SK-N-SH (cell line): ENCODE data around the gene FAM204A. TPM values are rescaled to one million over a fixed set of nuclear protein-coding genes. Genes with fewer than 3 reads are reported as not detected.

Source experiments
- CTCF ChIA-PET: fragments of 300-600, 350-600 bp; formaldehyde crosslinking; extraction: SDS; loops from one replicate; lab custom pipeline; 2021; lab: Yijun Ruan, JAX
- POLR2A ChIA-PET: fragments of 350-600 bp; sonication (Branson Sonifier 250); formaldehyde crosslinking; extraction: SDS; loops from one replicate; lab custom pipeline; 2020; ENCODE audit warnings: antibody characterized with exemption, inconsistent platforms; lab: Yijun Ruan, JAX
- DNase-seq: peaks from one replicate; pipeline ENCODE4 v3.0.0; 2012
- H2AFZ ChIP-seq: fragments of 200-600 bp; sonication (generic); 2 replicates; pipeline ENCODE4 v1.8.1; 2016; ENCODE audit warnings: antibody characterized with exemption, mild to moderate bottlenecking, low read depth
- H3F3A ChIP-seq: fragments of 200-600 bp; sonication (generic); replicated peaks from 2 replicates; pipeline ENCODE3; 2016; ENCODE audit warnings: antibody characterized with exemption, mild to moderate bottlenecking; ENCODE audit not compliant: insufficient read depth
- H3K27ac ChIP-seq, 2 experiments: fragments of 200-500 bp in 1 of 2; fragments of 200-600 bp in 1 of 2; sonication (Bioruptor generic) in 1 of 2; sonication (generic), shearing (Covaris generic) in 1 of 2; 2 replicates each; pipeline versions ENCODE4 v1.5.1 to v1.6.1; 2014 to 2016; ENCODE audit warnings: low read depth in 2 of 2, inconsistent platforms in 1 of 2, low read length in 1 of 2, mild to moderate bottlenecking in 1 of 2, mixed read lengths in 1 of 2
- H3K27me3 ChIP-seq: fragments of 200-600 bp; sonication (generic), shearing (Covaris generic); 2 replicates; pipeline ENCODE4 v1.6.1; 2016; ENCODE audit warnings: mixed run types; ENCODE audit not compliant: insufficient read depth
- H3K36me3 ChIP-seq, 2 experiments: fragments of 200-500 bp in 1 of 2; fragments of 200-600 bp in 1 of 2; sonication (Bioruptor generic) in 1 of 2; sonication (generic) in 1 of 2; replicated peaks in 1 of 2; 2 replicates each; pipeline versions ENCODE3 to v1.5.1; 2014 to 2016; ENCODE audit warnings: low read length in 1 of 2, mild to moderate bottlenecking in 1 of 2; ENCODE audit not compliant: insufficient read depth in 2 of 2, control insufficient read depth in 1 of 2
- H3K4me1 ChIP-seq, 2 experiments: fragments of 200-500 bp in 1 of 2; fragments of 200-600 bp in 1 of 2; sonication (Bioruptor generic) in 1 of 2; sonication (generic), shearing (Covaris generic) in 1 of 2; 2 replicates each; pipeline versions ENCODE4 v1.5.1 to v1.6.1; 2014 to 2016; ENCODE audit warnings: low read depth in 1 of 2, low read length in 1 of 2, mixed run types in 1 of 2; ENCODE audit not compliant: insufficient read depth in 2 of 2, control insufficient read depth in 1 of 2
- H3K4me2 ChIP-seq: fragments of 200-600 bp; sonication (generic), shearing (Covaris generic); 2 replicates; pipeline ENCODE4 v1.6.1; 2017; ENCODE audit warnings: mixed run types
- H3K4me3 ChIP-seq, 2 experiments: fragments of 200-500 bp in 1 of 2; fragments of 200-600 bp in 1 of 2; sonication (Bioruptor generic) in 1 of 2; sonication (generic), shearing (Covaris generic) in 1 of 2; 2 replicates each; pipeline versions ENCODE4 v1.5.1 to v1.8.1; 2014 to 2016; ENCODE audit warnings: low read depth in 2 of 2, inconsistent platforms in 1 of 2, low read length in 1 of 2, mild to moderate bottlenecking in 1 of 2, mixed read lengths in 1 of 2, moderate library complexity in 1 of 2
- H3K79me2 ChIP-seq: fragments of 200-600 bp; sonication (generic); 2 replicates; pipeline ENCODE4 v1.8.1; 2017; ENCODE audit warnings: mild to moderate bottlenecking; ENCODE audit not compliant: insufficient read depth
- H3K9ac ChIP-seq: fragments of 200-600 bp; sonication (generic); 2 replicates; pipeline ENCODE4 v1.6.1; 2017; ENCODE audit warnings: mixed run types
- H3K9me2 ChIP-seq: fragments of 200-600 bp; sonication (generic); 2 replicates; pipeline ENCODE4 v1.6.1; 2017; ENCODE audit warnings: mixed run types
- H3K9me3 ChIP-seq: fragments of 200-600 bp; sonication (generic); 2 replicates; pipeline ENCODE4 v1.6.1; 2017; ENCODE audit warnings: mixed run types, mild to moderate bottlenecking, moderate library complexity
- H4K20me1 ChIP-seq: fragments of 200-600 bp; sonication (generic); 2 replicates; pipeline ENCODE4 v1.6.1; 2017; ENCODE audit warnings: mild to moderate bottlenecking, mixed run types; ENCODE audit not compliant: insufficient read depth
- EP300 ChIP-seq, 2 experiments: IDR thresholded peaks; 2 replicates each; pipeline versions ENCODE4 v1.4.0 to v1.6.1; 2012; ENCODE audit warnings: borderline replicate concordance in 1 of 2, low read depth in 1 of 2, low read length in 1 of 2
- FOSL2 ChIP-seq: IDR thresholded peaks from 2 replicates; pipeline ENCODE4 v1.4.0; 2012; ENCODE audit warnings: low read depth, mild to moderate bottlenecking, moderate library complexity, borderline replicate concordance
- GABPA ChIP-seq: IDR thresholded peaks from 2 replicates; pipeline ENCODE4 v1.4.0; 2012; ENCODE audit warnings: low read depth, mild to moderate bottlenecking
- RFX5 ChIP-seq: IDR thresholded peaks from 2 replicates; pipeline ENCODE4 v1.6.1; 2012; ENCODE audit warnings: mild to moderate bottlenecking, improper control_type of control experiment, low read length
- TAF1 ChIP-seq: IDR thresholded peaks from 2 replicates; pipeline ENCODE4 v1.6.1; 2012; ENCODE audit warnings: low read depth, mild to moderate bottlenecking, low read length, moderate library complexity, borderline replicate concordance
- TEAD4 ChIP-seq: IDR thresholded peaks from 2 replicates; pipeline ENCODE4 v1.4.0; 2012; ENCODE audit warnings: mild to moderate bottlenecking, borderline replicate concordance; ENCODE audit not compliant: insufficient read depth
- WGBS: methylation state at CpG from one replicate; pipeline ENCODE4 v1.1.6; 2017; ENCODE audit warnings: low lambda C conversion rate; 5-methylcytosine and 5-hydroxymethylcytosine counted together
- polyA plus RNA-seq, 3 experiments: library from polyadenylated mRNA; depleted of rRNA; stranded (reverse); fragments of >200 nt; gene quantifications; 2 replicates each; pipeline ENCODE4 v1.2.3, GENCODE V29; 2012
- TF ChIP-seq, protein P1 (sequence below): IDR thresholded peaks from 2 replicates; pipeline ENCODE4 v1.4.0; 2012; ENCODE audit warnings: low read depth, borderline replicate concordance
- TF ChIP-seq, protein P2 (sequence below): IDR thresholded peaks from 2 replicates; pipeline ENCODE4 v1.4.0; 2012; ENCODE audit warnings: low read depth, borderline replicate concordance

The FAM204A gene
- polyA plus RNA-seq, 1 of the 3 experiments (the other 2 are of a cell fraction): 10.8 TPM

GRCh38 chr10:118369641-118370205 lies 27.6 kb upstream of the FAM204A start:
- Histone ChIP-seq H3K9me2 (no peaks in the 10 kb centered on the region), H2AFZ (no peak overlapping the region), H3K9me3 (no peaks in the 10 kb centered on the region), H3K4me1 (peaks cover 0 to 4% of the 10 kb centered on the region in 2 experiments; a peak in 1 of 4 replicates), H3K27me3 (no peaks in the 10 kb centered on the region), H3K4me3 (no peak overlapping the region), H3K9ac (no peak overlapping the region), H3F3A (no peaks in the 10 kb centered on the region), H4K20me1 (no peaks in the 10 kb centered on the region), H3K27ac (peak overlapping the region in 1 of 2 experiments; percentile 6; a peak in 1 of 4 replicates), H3K36me3 (no peaks in the 10 kb centered on the region), H3K79me2 (no peaks in the 10 kb centered on the region), H3K4me2 (no peak overlapping the region)
- TF ChIP-seq EP300 (IDR thresholded peaks at IDR 0.05; ENCODE audit: borderline replicate concordance in 1 of 2, low read depth in 1 of 2, low read length in 1 of 2): no peak
- TF ChIP-seq, protein P1, sequence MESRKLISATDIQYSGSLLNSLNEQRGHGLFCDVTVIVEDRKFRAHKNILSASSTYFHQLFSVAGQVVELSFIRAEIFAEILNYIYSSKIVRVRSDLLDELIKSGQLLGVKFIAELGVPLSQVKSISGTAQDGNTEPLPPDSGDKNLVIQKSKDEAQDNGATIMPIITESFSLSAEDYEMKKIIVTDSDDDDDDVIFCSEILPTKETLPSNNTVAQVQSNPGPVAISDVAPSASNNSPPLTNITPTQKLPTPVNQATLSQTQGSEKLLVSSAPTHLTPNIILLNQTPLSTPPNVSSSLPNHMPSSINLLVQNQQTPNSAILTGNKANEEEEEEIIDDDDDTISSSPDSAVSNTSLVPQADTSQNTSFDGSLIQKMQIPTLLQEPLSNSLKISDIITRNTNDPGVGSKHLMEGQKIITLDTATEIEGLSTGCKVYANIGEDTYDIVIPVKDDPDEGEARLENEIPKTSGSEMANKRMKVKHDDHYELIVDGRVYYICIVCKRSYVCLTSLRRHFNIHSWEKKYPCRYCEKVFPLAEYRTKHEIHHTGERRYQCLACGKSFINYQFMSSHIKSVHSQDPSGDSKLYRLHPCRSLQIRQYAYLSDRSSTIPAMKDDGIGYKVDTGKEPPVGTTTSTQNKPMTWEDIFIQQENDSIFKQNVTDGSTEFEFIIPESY: no peak
- peak; percentile 12 for DNase-seq
- ChIA-PET CTCF (no interaction called here), POLR2A (no interaction called here)
- 18% methylated on average over 4 of the region's 4 CpGs for WGBS

DNA sequence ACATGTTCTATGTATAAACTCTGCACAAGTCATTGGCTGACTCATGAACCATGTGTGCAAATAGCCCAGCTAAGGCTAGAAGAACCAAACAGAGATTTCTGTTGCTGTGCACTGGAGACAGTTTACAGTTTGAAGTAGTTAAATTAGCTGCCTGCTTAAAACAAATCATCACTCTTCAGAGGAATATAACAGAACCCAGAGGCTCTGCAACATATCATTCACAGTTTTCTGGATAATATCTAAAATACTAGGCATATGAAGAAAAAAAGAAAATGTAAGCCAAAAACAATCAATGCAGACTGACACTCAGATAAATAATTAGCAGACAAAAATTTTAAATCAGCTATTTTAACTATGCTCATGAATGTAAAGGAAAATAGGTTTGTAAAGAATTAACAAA lies 23.6 kb upstream of the FAM204A start:
- Histone ChIP-seq H3K4me3 (no peak overlapping the region), H3K9ac (no peak overlapping the region), H3K4me2 (no peak overlapping the region), H3K27ac (no peak overlapping the region), H3K4me1 (peaks cover 0 to 4% of the 10 kb centered on the region in 2 experiments; a peak in 1 of 4 replicates), H3K9me2 (no peaks in the 10 kb centered on the region)
- TF ChIP-seq TAF1 (no peak), GABPA (no peak), EP300 (IDR thresholded peaks at IDR 0.05; ENCODE audit: borderline replicate concordance in 1 of 2, low read depth in 1 of 2, low read length in 1 of 2) (no peak), TEAD4 (no peak), FOSL2 (no peak), RFX5 (no peak)
- TF ChIP-seq, protein P2, sequence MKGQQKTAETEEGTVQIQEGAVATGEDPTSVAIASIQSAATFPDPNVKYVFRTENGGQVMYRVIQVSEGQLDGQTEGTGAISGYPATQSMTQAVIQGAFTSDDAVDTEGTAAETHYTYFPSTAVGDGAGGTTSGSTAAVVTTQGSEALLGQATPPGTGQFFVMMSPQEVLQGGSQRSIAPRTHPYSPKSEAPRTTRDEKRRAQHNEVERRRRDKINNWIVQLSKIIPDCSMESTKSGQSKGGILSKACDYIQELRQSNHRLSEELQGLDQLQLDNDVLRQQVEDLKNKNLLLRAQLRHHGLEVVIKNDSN: no peak
- TF ChIP-seq, all 33 proteins: peak for 0
- POLR2A ChIA-PET: no interaction called here
- Histone ChIP-seq H4K20me1 (no peaks in the 10 kb centered on the region), H3K27me3 (no peaks in the 10 kb centered on the region), H3K9me3 (no peaks in the 10 kb centered on the region), H2AFZ (no peak overlapping the region), H3K36me3 (no peaks in the 10 kb centered on the region), H3F3A (no peaks in the 10 kb centered on the region), H3K79me2 (no peaks in the 10 kb centered on the region)
- no peak for DNase-seq
- CTCF ChIA-PET: no interaction called here
